Measurements from ENCODE around the gene ERC2. TPM values are rescaled to one million over a fixed set of nuclear protein-coding genes. Genes with fewer than 3 reads are reported as not detected.

Gene ERC2
- total and polyA plus RNA-seq, 2 of the 8 experiments (the other 6 are each of a cell fraction or from before 2014, with no cell fraction given), result 16.4 to 22.8 TPM

DNA sequence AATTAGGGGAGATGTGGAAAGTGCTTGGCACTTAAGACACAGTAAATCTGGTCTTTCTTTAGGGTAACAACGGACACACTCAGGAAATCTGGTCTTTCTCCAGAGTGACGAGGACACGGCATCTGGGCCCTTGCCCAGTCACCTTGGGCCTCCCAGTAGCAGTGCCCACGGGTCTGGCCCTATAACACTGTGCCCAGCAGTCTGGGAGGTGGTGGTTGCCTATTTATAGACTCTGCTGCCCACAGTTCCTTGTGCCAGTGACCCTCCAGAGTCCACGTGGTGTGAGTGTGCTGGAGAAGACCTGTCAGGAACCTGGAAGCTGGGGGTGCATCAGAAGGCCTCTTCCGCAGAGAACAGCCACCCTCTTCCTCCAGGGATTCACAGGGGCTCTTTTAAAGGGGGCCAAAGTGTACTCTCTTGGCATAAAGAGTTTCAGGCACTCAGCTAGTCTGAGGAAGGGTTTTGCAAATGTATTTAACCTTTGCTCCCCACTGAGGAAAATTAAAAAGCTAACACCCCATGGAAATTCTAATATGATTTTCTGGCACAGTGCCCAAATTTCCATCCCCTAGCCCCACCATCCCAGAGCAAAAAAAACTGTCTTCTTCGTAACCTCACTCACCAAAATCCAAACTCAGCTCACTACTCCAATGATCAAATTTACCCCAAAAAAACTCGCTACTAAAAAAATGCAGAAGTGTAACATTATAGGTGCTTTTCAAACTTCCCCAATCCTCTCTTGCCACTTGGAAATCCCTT is 996.6 kb downstream of the ERC2 start:
- H3K14ac ChIP-seq (ENCODE audit: insufficient read length), result no peak overlapping the region
- ChIA-PET POLR2A (ENCODE audit: partially characterized antibody) (no interaction called here), CTCF (ENCODE audit: partially characterized antibody) (interaction anchor here (1.8 kb wide), 2 partner anchors 14 to 138 kb away, joined by 3 to 5 read pairs; no protein-coding TSS in a partner anchor)
- H2BK12ac ChIP-seq (ENCODE audit: low read depth, low read length), result no peak overlapping the region
- H4K5ac ChIP-seq (ENCODE audit: insufficient read length, low read depth, low read length), result no peak overlapping the region
- peaks cover 11 to 23% (median 18%) of the 10 kb centered on the region in 4 experiments for H3K27me3 ChIP-seq (replicated peaks in 1 of 4; ENCODE audit: control insufficient read depth in 3 of 4, extremely low read depth in 1 of 4, insufficient read depth in 3 of 4, low read length in 3 of 4)
- no peak overlapping the region for H3K4me3 ChIP-seq (ENCODE audit: extremely low read depth in 1 of 4, insufficient read depth in 2 of 4, low read depth in 3 of 4, low read length in 4 of 4)
- H2BK20ac ChIP-seq (ENCODE audit: low read length), result no peak overlapping the region
- no peaks in the 10 kb centered on the region for H4K20me1 ChIP-seq (replicated peaks in 1 of 2; ENCODE audit: control insufficient read depth in 1 of 2, insufficient read depth in 2 of 2, low read length in 2 of 2)
- peaks cover 6% of the 10 kb centered on the region; the same call in 1 of the 2 replicates for H3K23me2 ChIP-seq (ENCODE audit: low read depth, low read length)
- H3K27ac ChIP-seq (ENCODE audit: low read depth, low read length), result no peak overlapping the region
- H3K4me1 ChIP-seq (replicated peaks in 1 of 4; ENCODE audit: control insufficient read depth in 3 of 4, insufficient read depth in 4 of 4, low read length in 3 of 4), result peaks cover 0 to 2% (median 0%) of the 10 kb centered on the region in 4 experiments; a peak in 2 of 7 replicates
- H3K9me3 ChIP-seq (ENCODE audit: insufficient read depth in 2 of 2, low read depth in 1 of 2, low read length in 1 of 2), result no peaks in the 10 kb centered on the region
- H2AK5ac ChIP-seq (ENCODE audit: low read depth, low read length), result no peak overlapping the region
- no peak overlapping the region for H4K8ac ChIP-seq (ENCODE audit: extremely low read depth, insufficient read depth, low read length)
- no peak overlapping the region for H3K4ac ChIP-seq (replicated peaks; ENCODE audit: insufficient read length, low read depth, low read length)
- H2BK5ac ChIP-seq (ENCODE audit: low read depth, low read length), result no peak overlapping the region
- WGBS, 2 experiments (ENCODE audit: extremely low coverage in 1 of 2, insufficient coverage in 1 of 2, insufficient read length in 1 of 2, insufficient replicate concordance in 2 of 2, low coverage in 1 of 2, low lambda C conversion rate in 2 of 2, missing lambda C conversion rate in 1 of 2), result 86% methylated on average over 8 of the region's 8 CpGs; no CpG with 5 or more reads in 1 of the 2 experiments
- H3K4me2 ChIP-seq (ENCODE audit: insufficient read depth in 1 of 2, low read depth in 2 of 2, low read length in 2 of 2), result no peak overlapping the region
- no peak overlapping the region for H2AFZ ChIP-seq (ENCODE audit: low read length)
- no peaks in the 10 kb centered on the region for H3K79me2 ChIP-seq (ENCODE audit: control insufficient read depth in 1 of 2, insufficient read depth in 2 of 2, low read length in 2 of 2)
- no peaks in the 10 kb centered on the region for H3K79me1 ChIP-seq (ENCODE audit: low read depth, low read length)
- no peak overlapping the region for H2BK120ac ChIP-seq (replicated peaks; ENCODE audit: low read depth, low read length)
- H3K23ac ChIP-seq (ENCODE audit: insufficient read length), result no peak overlapping the region
- DNase-seq (ENCODE audit: low read depth in 1 of 2, low spot score in 2 of 2) (peak in 1 of 2 experiments; percentile 19), FAIRE-seq (no peak)
- no peak for TF ChIP-seq JUN (IDR thresholded peaks at IDR 0.05; ENCODE audit: low read depth, low read length)
- no peak for TF ChIP-seq POU5F1 (IDR thresholded peaks at IDR 0.05; ENCODE audit: low read depth, low read length)
- TF ChIP-seq TAF1 (IDR thresholded peaks at IDR 0.05; ENCODE audit: low read depth, low read length), result no peak
- no peak overlapping the region for H3K56ac ChIP-seq (replicated peaks; ENCODE audit: insufficient read length, low read depth, low read length)
- H2BK15ac ChIP-seq (ENCODE audit: low read length), result no peak overlapping the region
- H3K18ac ChIP-seq (ENCODE audit: extremely low read depth, low read length), result no peak overlapping the region
- no peak overlapping the region for H3K9ac ChIP-seq (replicated peaks in 1 of 4; ENCODE audit: extremely low read depth in 1 of 4, low read depth in 3 of 4, low read length in 3 of 4)
- H4K91ac ChIP-seq (replicated peaks; ENCODE audit: insufficient read length, low read length), result no peak overlapping the region
- H3K36me3 ChIP-seq (ENCODE audit: control insufficient read depth in 2 of 4, insufficient read depth in 4 of 4, low read length in 3 of 4), result no peaks in the 10 kb centered on the region

Measured in H1 (cell line).